Stimulated activated CD4-positive, alpha-beta T cell treated with anti-CD3 and anti-CD28 coated beads, Interleukin-2, amount 100 ng/mL, for 4 hours (primary cell): ENCODE data around the gene SAP30BP.

Experiments used
- DNase-seq: peaks from one replicate; pipeline ENCODE4 v3.0.0-alpha.2; 2020; ENCODE audit warnings: low read depth

Gene SAP30BP

GRCh38 chr17:75649687-75650086 lies 17.5 kb upstream of the SAP30BP start:
- no peak for DNase-seq

- no peak for DNase-seq
These were observed 16.3 kb upstream of the SAP30BP start for GRCh38 chr17:75650874-75651273.

- no peak for DNase-seq
These were observed 14.8 kb upstream of the SAP30BP start for GRCh38 chr17:75652341-75652740.

- DNase-seq, result no peak
These were observed 14.1 kb upstream of the SAP30BP start for GRCh38 chr17:75652934-75653549.

GRCh38 chr17:75654176-75654575 lies 13.0 kb upstream of the SAP30BP start:
- no peak for DNase-seq

GRCh38 chr17:75658237-75658636 lies 8.9 kb upstream of the SAP30BP start:
- no peak for DNase-seq

- DNase-seq, result no peak
These were observed 5.6 kb upstream of the SAP30BP start for GRCh38 chr17:75661531-75661930.

GRCh38 chr17:75662511-75662910 lies 4.6 kb upstream of the SAP30BP start:
- DNase-seq, result no peak

GRCh38 chr17:75664099-75664549 lies 3.0 kb upstream of the SAP30BP start:
- no peak for DNase-seq

GRCh38 chr17:75665981-75666380 lies 1.2 kb upstream of the SAP30BP start:
- DNase-seq, result no peak

- DNase-seq, result no peak
These were observed 687 bp downstream of the SAP30BP start for GRCh38 chr17:75667825-75668224.

GRCh38 chr17:75668489-75668888 lies 1.4 kb downstream of the SAP30BP start:
- no peak for DNase-seq

GRCh38 chr17:75670868-75671267 lies 3.7 kb downstream of the SAP30BP start:
- no peak for DNase-seq

- no peak for DNase-seq
These were observed 4.9 kb downstream of the SAP30BP start for GRCh38 chr17:75672011-75672410.

GRCh38 chr17:75673487-75673886 lies 6.3 kb downstream of the SAP30BP start:
- DNase-seq, result no peak

- DNase-seq, result no peak
These were observed 9.3 kb downstream of the SAP30BP start for GRCh38 chr17:75676461-75676860.

- DNase-seq, result no peak
These were observed 12.6 kb downstream of the SAP30BP start for GRCh38 chr17:75679706-75680211.

- DNase-seq, result no peak
These were observed 13.3 kb downstream of the SAP30BP start for GRCh38 chr17:75680431-75680830.

- no peak for DNase-seq
These were observed 14.2 kb downstream of the SAP30BP start for GRCh38 chr17:75681289-75681688.

GRCh38 chr17:75683583-75683982 lies 16.4 kb downstream of the SAP30BP start:
- no peak for DNase-seq

GRCh38 chr17:75684249-75684648 lies 17.1 kb downstream of the SAP30BP start:
- no peak for DNase-seq

- no peak for DNase-seq
These were observed 17.8 kb downstream of the SAP30BP start for GRCh38 chr17:75684924-75685323.

GRCh38 chr17:75685499-75685898 lies 18.4 kb downstream of the SAP30BP start:
- DNase-seq, result no peak

- DNase-seq, result no peak
These were observed 21.2 kb downstream of the SAP30BP start for GRCh38 chr17:75688209-75688825.
